Panc1 (cell line): Measurements from ENCODE around the gene GALNT18. TPM values are rescaled to one million over a fixed set of nuclear protein-coding genes. Genes with fewer than 3 reads are reported as not detected.

Source experiments
- ATAC-seq: fragments of 200-7000 bp; cut with Tn5 transposase; 2 replicates; pipeline ENCODE4 v1.9.1; 2020; ENCODE audit warnings: mild to moderate bottlenecking, moderate library complexity
- BruUV-seq: library from RNA; stranded (reverse); fragments of 400-500 nt; replicated peaks from 2 replicates; lab custom pipeline; 2021; lab: Mats Ljungman, UMichigan
- CTCF ChIA-PET: fragments of 300-600 bp; sonication (Branson Sonifier 250); formaldehyde crosslinking; loops from one replicate; lab custom pipeline; 2022; ENCODE audit warnings: antibody characterized with exemption; lab: Charles Lee
- POLR2A ChIA-PET: fragments of 300-600 bp; sonication (Branson Sonifier 250); formaldehyde crosslinking; loops from one replicate; lab custom pipeline; 2022; ENCODE audit warnings: antibody characterized with exemption; lab: Charles Lee
- DNase-seq: peaks from one replicate; pipeline ENCODE4 v3.0.0-alpha.2; 2010; ENCODE audit warnings: low read depth, low spot score
- H3K27ac ChIP-seq: 2 replicates; pipeline ENCODE4 v1.5.1; 2011; ENCODE audit warnings: mild to moderate bottlenecking, low read length, inconsistent platforms
- H3K27me3 ChIP-seq: fragments of 200-500 bp; sonication (Bioruptor generic); 2 replicates; pipeline ENCODE4 v1.6.0; 2014; ENCODE audit warnings: low read length, inconsistent platforms; ENCODE audit not compliant: control insufficient read depth, insufficient read depth
- H3K36me3 ChIP-seq: fragments of 200-500 bp; sonication (Bioruptor generic); 2 replicates; pipeline ENCODE4 v1.5.1; 2014; ENCODE audit warnings: inconsistent platforms, mild to moderate bottlenecking, low read length, moderate library complexity; ENCODE audit not compliant: control insufficient read depth, insufficient read depth
- H3K4me1 ChIP-seq: 2 replicates; pipeline ENCODE4 v1.5.1; 2011; ENCODE audit warnings: inconsistent platforms, mild to moderate bottlenecking, low read length, moderate library complexity; ENCODE audit not compliant: control insufficient read depth, insufficient read depth
- H3K4me3 ChIP-seq, 2 experiments: 2 replicates each; pipeline ENCODE4 v1.5.1; 2011 to 2012; ENCODE audit warnings: low read depth in 2 of 2, low read length in 2 of 2, mild to moderate bottlenecking in 2 of 2, inconsistent platforms in 1 of 2, moderate library complexity in 1 of 2
- H3K9me3 ChIP-seq: fragments of 200-500 bp; sonication (Bioruptor generic); 2 replicates; pipeline ENCODE4 v1.5.1; 2014; ENCODE audit warnings: low read depth, mild to moderate bottlenecking, inconsistent platforms, low read length, moderate library complexity; ENCODE audit not compliant: control insufficient read depth, insufficient read depth
- POLR2AphosphoS5 ChIP-seq: IDR thresholded peaks from 2 replicates; pipeline ENCODE4 v1.6.1; 2012; ENCODE audit warnings: mild to moderate bottlenecking, low read depth, low read length, moderate library complexity
- SIN3A ChIP-seq: IDR thresholded peaks from 2 replicates; pipeline ENCODE4 v1.6.1; 2012; ENCODE audit warnings: low read depth, mild to moderate bottlenecking, low read length, moderate library complexity, borderline replicate concordance; ENCODE audit not compliant: insufficient read depth
- TCF7L2 ChIP-seq: IDR thresholded peaks from 2 replicates; pipeline ENCODE4 v1.6.1; 2011; ENCODE audit warnings: mild to moderate bottlenecking, low read depth, low read length, inconsistent platforms
- in situ Hi-C: cut with HindIII; loops from 2 replicates; pipeline ENCODE4 v1.10.0; 2016; ENCODE audit warnings: low sequenced_read_pairs, low pct_unique_long_range_greater_than_20kb
- intact Hi-C: fragments of 100-400 bp; cut with micrococcal nuclease; formaldehyde crosslinking; loops from one replicate; pipeline ENCODE4 v1.10.0; 2022; ENCODE audit not compliant: unreplicated experiment
- total RNA-seq: library from RNA; stranded (reverse); gene quantifications from one replicate; pipeline ENCODE4 v1.2.1, GENCODE V29; 2021; ENCODE audit not compliant: unreplicated experiment
- TF ChIP-seq, protein P1 (sequence below), 2 experiments: IDR thresholded peaks; 2 replicates each; pipeline ENCODE4 v1.6.1; 2011 to 2012; ENCODE audit warnings: low read depth in 2 of 2, control low read depth in 1 of 2, low read length in 1 of 2, mild to moderate bottlenecking in 1 of 2, moderate library complexity in 1 of 2; ENCODE audit not compliant: insufficient read depth in 1 of 2
- TF ChIP-seq, protein P2 (sequence below): fragments of 450-650 bp; IDR thresholded peaks from 2 replicates; pipeline ENCODE4 v1.5.1; 2017; ENCODE audit warnings: mild to moderate bottlenecking

Gene GALNT18
- total RNA-seq, 1 experiment from 2014 or later = 8.6 TPM

DNA sequence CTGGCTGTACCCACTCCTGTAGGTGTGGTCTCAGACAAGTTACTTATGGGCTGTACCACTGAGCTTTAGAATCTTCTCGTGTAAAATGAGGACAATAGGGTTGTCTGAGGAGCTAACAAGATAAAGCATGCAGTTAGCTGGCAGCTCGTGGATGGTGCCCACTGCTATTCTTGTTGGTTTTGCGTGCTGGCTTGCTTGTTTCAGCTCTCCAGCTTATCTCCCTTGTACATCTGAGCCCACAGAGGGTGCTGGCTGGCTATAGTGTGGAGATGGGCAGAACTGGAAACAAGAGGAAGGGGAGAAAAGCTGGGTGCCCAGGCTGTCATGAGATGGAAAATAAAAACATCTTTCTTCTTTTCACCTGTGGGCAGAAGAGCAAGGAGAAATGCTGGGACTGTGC lies 46.5 kb upstream of the GALNT18 start:
- TF ChIP-seq, protein P1, sequence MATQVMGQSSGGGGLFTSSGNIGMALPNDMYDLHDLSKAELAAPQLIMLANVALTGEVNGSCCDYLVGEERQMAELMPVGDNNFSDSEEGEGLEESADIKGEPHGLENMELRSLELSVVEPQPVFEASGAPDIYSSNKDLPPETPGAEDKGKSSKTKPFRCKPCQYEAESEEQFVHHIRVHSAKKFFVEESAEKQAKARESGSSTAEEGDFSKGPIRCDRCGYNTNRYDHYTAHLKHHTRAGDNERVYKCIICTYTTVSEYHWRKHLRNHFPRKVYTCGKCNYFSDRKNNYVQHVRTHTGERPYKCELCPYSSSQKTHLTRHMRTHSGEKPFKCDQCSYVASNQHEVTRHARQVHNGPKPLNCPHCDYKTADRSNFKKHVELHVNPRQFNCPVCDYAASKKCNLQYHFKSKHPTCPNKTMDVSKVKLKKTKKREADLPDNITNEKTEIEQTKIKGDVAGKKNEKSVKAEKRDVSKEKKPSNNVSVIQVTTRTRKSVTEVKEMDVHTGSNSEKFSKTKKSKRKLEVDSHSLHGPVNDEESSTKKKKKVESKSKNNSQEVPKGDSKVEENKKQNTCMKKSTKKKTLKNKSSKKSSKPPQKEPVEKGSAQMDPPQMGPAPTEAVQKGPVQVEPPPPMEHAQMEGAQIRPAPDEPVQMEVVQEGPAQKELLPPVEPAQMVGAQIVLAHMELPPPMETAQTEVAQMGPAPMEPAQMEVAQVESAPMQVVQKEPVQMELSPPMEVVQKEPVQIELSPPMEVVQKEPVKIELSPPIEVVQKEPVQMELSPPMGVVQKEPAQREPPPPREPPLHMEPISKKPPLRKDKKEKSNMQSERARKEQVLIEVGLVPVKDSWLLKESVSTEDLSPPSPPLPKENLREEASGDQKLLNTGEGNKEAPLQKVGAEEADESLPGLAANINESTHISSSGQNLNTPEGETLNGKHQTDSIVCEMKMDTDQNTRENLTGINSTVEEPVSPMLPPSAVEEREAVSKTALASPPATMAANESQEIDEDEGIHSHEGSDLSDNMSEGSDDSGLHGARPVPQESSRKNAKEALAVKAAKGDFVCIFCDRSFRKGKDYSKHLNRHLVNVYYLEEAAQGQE (IDR thresholded peaks at IDR 0.05; ENCODE audit: insufficient read depth in 1 of 2, low read depth in 2 of 2, low read length in 1 of 2) = no peak
- TF ChIP-seq SIN3A = no peak
- no peak for TF ChIP-seq POLR2AphosphoS5
- TF ChIP-seq, protein P2, sequence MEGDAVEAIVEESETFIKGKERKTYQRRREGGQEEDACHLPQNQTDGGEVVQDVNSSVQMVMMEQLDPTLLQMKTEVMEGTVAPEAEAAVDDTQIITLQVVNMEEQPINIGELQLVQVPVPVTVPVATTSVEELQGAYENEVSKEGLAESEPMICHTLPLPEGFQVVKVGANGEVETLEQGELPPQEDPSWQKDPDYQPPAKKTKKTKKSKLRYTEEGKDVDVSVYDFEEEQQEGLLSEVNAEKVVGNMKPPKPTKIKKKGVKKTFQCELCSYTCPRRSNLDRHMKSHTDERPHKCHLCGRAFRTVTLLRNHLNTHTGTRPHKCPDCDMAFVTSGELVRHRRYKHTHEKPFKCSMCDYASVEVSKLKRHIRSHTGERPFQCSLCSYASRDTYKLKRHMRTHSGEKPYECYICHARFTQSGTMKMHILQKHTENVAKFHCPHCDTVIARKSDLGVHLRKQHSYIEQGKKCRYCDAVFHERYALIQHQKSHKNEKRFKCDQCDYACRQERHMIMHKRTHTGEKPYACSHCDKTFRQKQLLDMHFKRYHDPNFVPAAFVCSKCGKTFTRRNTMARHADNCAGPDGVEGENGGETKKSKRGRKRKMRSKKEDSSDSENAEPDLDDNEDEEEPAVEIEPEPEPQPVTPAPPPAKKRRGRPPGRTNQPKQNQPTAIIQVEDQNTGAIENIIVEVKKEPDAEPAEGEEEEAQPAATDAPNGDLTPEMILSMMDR = no peak
- TF ChIP-seq TCF7L2 = no peak
- DNase-seq (no peak), ATAC-seq (no peak)
- BruUV-seq = no TSS peak
- intact Hi-C loops (no loop called here), in situ Hi-C loops (no loop called here)
- Histone ChIP-seq H3K36me3 (no peaks in the 10 kb centered on the region), H3K27ac (no peak overlapping the region), H3K4me1 (no peaks in the 10 kb centered on the region), H3K27me3 (peaks cover 40% of the 10 kb centered on the region), H3K4me3 (no peak overlapping the region), H3K9me3 (no peaks in the 10 kb centered on the region)
- ChIA-PET CTCF (no interaction called here), POLR2A (no interaction called here)

DNA sequence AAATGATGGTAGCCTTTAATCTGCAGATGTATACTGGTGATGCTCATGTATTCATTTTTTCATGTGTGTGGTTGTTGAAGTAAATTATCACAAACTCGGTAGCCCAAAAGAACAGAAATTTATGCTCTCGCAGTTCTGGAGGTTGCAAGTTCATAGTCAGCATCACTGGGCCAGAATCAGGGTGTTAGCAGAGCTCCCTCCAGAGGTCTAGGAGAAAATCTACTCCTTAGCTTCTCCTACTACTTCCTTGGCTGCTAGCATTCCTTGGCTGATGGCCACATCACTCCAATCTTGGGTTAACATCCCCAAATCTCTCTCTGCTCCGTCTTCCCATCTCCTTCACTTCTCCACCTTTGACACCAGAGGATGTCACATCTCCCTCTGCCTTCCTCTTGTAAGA lies 45.3 kb upstream of the GALNT18 start:
- Histone ChIP-seq H3K36me3 (no peaks in the 10 kb centered on the region), H3K27me3 (peaks cover 42% of the 10 kb centered on the region), H3K27ac (no peak overlapping the region), H3K9me3 (no peaks in the 10 kb centered on the region), H3K4me3 (no peak overlapping the region), H3K4me1 (no peaks in the 10 kb centered on the region)
- TF ChIP-seq, protein P2 = peak; percentile 53
- TF ChIP-seq, protein P1 (IDR thresholded peaks at IDR 0.05; ENCODE audit: insufficient read depth in 1 of 2, low read depth in 2 of 2, low read length in 1 of 2) = no peak
- BruUV-seq = no TSS peak
- ChIA-PET POLR2A (no interaction called here), CTCF (interaction anchor here (0.8 kb wide), 1 partner anchor 45 kb away, joined by 3 read pairs; the partner anchor contains the start of gene GALNT18)
- in situ Hi-C loops = no loop called here
- ATAC-seq (no peak), DNase-seq (no peak)
- intact Hi-C loops = no loop called here
